Anterior cingulate cortex (tissue), 58 donors: ENCODE data around the gene SPTBN1.
"Not testable (repeated sequence)": the region's sequence is repeated elsewhere in the genome, so short reads cannot be mapped to it uniquely, and the experiment has no call there.

Experiments
- DNase-seq, 58 donors: peaks; one replicate each; lab custom pipeline; 2025; lab: John Stamatoyannopoulos, UW

Gene SPTBN1

DNA sequence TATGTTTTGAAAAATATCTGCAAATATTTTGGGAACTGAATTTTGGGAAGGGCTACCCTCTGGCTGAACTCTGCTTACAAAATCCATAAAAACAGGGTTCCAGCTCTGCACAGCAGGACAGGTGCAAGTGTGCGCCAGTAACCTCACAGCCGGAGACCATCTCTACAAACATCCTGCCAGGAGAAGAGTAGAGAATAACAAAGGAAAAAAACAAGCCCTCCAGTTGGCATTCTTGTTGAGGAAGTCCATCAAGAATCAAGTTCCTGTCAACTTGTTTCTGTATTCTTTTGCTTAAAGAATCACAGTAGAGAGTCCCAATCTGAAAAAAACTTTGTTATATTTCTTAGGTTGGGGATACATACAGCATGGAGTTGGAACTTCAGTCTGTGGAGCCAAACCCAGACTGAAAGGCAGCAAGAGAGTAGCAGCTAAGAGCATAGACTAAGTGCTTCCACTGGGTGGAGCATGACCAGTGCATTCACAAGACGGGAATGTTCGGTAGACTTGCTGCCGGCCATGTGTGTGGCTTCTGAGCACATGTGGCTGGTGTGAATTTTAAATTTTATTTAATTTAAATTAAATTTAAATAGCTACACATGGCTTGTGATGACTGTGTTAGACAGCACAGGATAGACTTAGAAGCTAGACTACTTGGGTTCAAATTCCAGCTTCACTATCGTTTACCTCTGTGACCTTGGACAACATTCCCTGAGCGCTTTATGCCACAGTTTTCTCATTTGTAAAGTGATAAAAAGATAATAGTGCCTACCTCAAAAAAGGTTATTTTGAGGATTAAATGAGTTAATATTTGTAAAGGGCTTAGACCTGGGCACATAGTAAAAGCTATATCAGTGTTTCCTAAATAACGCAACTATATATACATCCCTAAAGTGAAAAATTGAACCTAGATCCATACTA, 41.9 kb downstream of the SPTBN1 start:
- DNase-seq, result peak in 17 of 58 donors; percentile 6 to 29 (median 12)

- no peak for DNase-seq
Measured at GRCh38 chr2:54499661-54500060, 43.5 kb downstream of the SPTBN1 start.

GRCh38 chr2:54500404-54501205, 44.5 kb downstream of the SPTBN1 start:
- no peak for DNase-seq

GRCh38 chr2:54502731-54503130, 46.6 kb downstream of the SPTBN1 start:
- DNase-seq, result no peak

DNA sequence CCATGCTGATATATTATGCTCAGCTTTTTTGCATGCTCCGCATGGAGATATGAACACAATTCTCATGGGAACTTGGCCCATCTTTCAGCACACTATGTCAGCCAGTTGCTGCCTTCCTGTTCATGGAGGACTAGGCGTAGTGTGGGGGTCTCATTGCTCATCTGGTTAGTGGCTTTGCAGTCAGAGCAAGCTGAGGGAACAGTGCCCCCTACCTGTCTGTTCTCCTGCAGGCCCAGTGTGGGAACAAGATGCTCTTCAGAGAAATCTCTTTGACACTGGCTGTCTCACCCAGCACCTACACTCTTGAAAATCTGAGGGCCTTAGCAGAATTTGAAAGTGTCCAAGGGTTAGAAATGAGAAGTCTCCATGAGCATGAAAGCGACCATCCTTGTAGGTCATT, 47.1 kb downstream of the SPTBN1 start:
- DNase-seq, result peak in 6 of 58 donors; percentile 3 to 19 (median 10)

DNA sequence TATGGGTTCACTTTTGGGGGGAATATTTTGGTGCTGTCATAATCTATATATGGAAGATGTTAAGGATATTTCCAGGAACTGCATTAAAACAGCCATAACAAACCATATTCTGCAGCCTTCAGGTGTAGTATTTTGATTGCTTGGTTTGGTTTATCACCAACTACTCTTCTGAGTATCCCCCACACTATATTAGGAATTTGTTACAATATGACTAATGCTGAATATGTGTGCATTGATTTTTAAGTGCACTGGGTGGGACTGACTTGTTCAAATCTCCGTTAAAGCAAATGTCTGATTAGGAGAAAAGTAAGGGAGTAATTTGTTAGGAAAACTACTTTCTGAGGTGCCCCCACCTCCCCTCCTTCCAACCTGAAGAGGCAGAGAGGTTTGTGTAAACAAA, 47.7 kb downstream of the SPTBN1 start:
- DNase-seq, result no peak

DNA sequence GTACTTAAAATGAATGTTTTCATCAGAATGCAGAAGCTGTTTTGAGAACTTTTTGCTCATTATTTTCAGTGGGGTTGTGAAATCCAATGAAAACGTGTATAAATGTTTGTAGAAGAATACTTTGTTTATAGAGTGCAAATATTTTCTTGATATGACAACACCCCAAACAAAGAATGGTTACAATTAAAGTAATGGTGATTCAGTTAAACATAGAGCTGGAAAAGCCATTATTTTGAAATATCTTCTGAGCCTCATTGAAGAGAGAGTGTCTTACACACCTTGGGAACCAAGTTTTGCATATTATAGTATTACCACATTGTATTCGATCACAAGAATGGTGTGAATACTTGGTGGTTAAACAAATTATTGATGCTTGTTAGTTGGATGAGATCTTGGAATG, 48.7 kb downstream of the SPTBN1 start:
- no peak for DNase-seq

DNA sequence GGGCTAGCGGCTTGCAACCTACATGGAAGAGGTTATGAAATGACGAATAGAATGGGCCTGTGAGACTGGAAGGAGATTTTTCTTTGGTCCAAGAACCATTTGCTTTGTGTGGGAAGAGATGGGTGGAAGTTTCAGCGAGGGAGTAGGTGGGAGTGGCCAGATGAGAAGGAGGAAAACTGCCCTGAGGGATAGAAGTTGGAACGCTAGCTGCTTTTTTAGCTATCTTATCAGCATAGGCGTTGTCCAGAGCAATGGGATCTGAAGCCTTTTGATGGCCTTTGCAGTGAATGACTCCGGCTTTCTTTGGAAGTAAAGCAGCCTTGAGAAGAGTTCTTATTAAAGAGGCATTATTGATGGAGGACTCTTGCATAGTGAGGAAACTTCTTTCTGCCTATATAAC, 52.4 kb downstream of the SPTBN1 start:
- DNase-seq, result no peak

- not testable (repeated sequence) for DNase-seq
Measured at GRCh38 chr2:54509043-54509442, 52.9 kb downstream of the SPTBN1 start.

DNA sequence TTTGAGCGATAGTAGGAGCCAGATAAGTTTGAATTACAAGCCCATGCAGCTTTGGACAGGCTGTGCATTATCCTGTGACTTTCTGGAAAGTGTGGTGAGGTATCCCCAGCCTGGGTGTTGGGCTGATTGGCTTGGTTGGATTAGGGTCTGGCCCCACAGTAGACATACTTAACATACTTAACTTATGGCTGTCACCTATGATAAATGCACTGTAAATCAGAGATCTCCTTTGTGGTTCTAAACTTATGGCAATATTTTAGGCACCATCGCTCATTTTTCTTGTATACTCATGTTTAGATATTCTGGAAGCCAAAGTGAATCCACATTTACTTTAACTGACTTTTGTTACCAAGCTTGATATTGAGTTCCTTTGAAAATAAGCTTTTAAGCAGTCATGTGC, 54.8 kb downstream of the SPTBN1 start:
- DNase-seq, result no peak

DNA sequence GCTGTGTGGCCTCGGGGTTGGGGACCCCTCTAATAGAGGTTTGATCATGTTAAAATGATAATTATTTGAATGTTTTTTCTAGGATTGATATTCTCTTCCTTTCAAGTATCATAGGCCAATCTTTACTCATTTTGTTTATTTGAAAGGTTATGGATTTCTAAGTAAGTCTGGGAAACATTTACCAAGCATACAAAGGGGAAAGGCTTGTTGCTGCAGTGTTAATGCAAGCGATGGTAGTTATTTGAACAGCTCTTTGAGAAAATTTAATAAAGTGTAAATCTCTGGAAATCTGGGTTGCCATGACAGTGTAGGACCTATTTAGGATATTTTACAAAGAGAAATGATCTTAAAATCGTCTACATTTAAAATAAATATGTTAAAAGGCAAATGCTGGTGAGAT, 56.1 kb downstream of the SPTBN1 start:
- DNase-seq, result no peak

GRCh38 chr2:54512663-54513362, 56.7 kb downstream of the SPTBN1 start:
- DNase-seq, result no peak

DNA sequence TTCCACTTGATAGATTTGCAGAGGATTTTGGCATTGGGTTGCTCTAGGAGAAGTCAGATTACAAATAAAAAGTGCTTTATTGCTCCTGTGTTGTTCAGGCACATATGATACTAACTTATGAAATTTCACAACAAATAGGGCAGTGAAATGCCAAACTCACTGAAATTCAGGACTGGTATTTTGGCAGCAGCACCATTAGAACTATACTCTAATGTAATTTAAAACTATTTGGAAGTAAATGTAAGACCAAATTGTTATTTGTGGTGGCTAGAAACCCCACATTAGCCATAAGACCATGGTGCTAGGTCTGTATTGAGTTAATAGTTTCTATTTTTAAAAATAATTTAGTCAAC, 57.2 kb downstream of the SPTBN1 start:
- DNase-seq, result no peak

DNA sequence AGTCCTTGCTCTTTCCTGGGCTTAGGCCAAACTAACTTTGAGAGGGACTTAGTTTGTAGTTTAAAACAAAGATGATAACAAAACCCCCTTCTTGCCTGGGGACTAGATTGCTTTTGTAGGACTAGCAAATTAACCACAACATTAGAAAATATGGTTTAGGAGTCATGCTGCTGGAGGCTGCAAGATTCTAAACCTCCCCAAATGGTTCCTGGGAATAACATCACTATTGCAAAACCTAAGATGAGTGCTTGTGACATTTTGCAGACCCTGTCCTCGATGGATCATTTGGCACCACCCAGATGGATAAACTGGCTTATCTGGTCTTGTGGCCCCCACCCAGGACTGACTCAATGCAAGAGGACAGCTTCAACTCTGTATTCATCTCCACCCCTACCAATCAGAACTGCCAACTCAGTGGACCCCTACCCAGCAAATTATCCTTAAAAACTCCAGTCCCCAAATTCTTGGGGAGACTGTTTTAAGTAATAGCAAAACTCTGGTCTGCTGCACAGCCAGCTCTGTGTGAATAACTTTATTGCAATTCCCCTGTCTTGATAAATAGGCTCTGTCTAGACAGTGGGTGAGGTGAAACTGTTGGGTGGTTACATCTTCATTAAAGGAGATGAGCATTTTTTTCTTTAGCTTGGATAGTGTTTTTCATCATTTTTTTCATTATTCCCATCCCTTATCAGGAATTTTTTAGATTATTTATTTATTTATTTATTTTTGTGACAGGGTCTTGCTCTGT, 58.9 kb downstream of the SPTBN1 start:
- no peak for DNase-seq

- no peak for DNase-seq
Measured at GRCh38 chr2:54516842-54517241, 60.7 kb downstream of the SPTBN1 start.

- DNase-seq, result not testable (repeated sequence)
Measured at GRCh38 chr2:54518016-54518415, 61.9 kb downstream of the SPTBN1 start.

GRCh38 chr2:54518430-54518829, 62.3 kb downstream of the SPTBN1 start:
- no peak for DNase-seq

DNA sequence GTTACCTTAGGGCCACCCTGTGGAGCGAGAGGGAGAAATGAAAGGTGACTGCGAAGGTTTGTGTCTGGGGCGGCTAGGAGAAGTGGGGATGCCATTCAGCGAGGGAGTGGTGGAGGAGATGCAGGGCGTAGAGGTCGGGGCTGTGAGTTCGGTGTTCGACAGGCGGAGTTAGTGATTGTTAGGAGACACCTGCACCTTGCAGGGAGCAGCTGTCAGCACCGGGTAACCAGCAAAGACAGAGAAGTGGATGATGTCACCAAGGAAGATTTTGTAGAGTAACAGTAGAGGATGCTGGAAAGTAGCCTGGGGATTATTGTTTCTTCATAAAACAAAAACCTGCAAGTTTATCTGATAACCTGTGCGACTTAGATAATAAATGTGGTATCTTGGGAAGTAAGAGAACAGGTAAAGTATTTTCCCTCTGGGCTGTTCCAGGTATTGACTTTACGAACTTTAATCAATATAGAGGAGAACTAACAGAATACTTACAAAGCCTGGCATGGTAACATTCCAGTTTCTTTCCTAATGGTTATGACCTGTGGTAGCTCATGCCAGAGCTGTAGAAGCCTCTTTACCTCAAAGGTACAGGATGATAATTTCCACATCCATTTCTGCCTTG, 63.8 kb downstream of the SPTBN1 start:
- no peak for DNase-seq

DNA sequence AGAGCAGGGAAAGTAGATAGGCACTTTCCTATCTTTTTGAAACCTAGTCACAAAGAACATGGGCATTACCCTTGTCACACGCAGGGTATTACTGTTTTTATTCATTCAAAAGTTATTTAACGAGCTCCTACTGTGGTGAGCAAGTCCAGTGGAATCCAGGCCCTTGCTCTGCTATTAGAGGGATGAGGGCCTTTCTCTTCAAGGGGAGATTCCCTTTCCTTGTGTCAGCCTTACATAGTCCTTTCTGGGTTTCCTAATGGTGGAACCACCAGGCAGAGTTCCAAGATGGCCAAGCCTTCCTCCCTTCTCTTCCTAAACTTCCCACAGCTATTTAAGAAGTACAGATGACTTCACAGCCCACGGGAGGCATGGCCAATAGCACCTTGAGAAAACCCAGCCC, 64.6 kb downstream of the SPTBN1 start:
- no peak for DNase-seq
